ENCODE data around the gene SNX27. TPM values are rescaled to one million over a fixed set of nuclear protein-coding genes. Genes with fewer than 3 reads are reported as not detected.

The SNX27 gene
- total and polyA plus RNA-seq, 5 donors: 13.7 to 36.5 (median 34.9) TPM

DNA sequence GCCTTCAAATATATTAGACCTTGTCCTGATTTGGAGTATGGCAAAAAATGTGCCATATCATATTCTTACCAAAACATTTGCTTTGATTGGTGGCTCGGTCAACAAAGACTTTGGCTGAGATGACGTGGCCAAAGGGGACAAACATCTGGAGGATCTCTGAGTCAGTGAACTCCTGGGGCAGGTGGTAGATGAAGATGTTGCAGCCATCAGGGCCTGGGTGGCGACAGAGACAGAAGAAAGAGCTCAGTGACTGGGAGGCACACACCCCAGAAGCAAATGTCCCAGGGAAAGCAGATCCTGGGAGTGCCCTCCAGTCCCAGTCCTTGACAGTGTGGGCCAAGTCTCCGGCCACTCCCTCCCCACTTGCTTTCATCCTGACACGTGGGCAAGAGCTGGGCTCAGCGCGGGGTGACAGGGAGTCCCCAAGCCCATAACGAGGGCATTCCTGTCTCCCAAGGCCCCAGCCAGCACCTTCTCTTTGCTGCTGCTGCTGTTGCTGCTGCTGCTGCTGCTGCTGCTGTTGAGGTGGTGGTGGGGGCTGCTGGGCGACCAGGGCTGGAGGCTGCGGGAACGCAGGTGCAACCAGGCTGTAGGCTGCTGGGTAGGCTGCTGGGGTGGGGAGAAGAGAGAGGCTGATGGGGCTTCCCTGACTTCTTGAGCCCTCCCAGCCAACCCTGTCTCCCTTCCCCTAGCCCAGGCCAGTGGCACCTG is 94.1 kb downstream of the SNX27 start:
- H3K4me1 ChIP-seq (ENCODE audit: control insufficient read depth, insufficient read depth, low read length): no peaks in the 10 kb centered on the region
- no peaks in the 10 kb centered on the region for H3K9me3 ChIP-seq (ENCODE audit: control insufficient read depth, low read length)
- H3K27ac ChIP-seq (ENCODE audit: low read length): no peak overlapping the region
- no peak for ATAC-seq
- no peaks in the 10 kb centered on the region for H3K27me3 ChIP-seq (ENCODE audit: control insufficient read depth, insufficient read depth)
- WGBS: 70% methylated on average over 11 of the region's 11 CpGs
- DNase-seq: no peak
- intact Hi-C loops (cut with DNase I): no loop called here
- no peak overlapping the region for H3K4me3 ChIP-seq (ENCODE audit: low read length)

DNA sequence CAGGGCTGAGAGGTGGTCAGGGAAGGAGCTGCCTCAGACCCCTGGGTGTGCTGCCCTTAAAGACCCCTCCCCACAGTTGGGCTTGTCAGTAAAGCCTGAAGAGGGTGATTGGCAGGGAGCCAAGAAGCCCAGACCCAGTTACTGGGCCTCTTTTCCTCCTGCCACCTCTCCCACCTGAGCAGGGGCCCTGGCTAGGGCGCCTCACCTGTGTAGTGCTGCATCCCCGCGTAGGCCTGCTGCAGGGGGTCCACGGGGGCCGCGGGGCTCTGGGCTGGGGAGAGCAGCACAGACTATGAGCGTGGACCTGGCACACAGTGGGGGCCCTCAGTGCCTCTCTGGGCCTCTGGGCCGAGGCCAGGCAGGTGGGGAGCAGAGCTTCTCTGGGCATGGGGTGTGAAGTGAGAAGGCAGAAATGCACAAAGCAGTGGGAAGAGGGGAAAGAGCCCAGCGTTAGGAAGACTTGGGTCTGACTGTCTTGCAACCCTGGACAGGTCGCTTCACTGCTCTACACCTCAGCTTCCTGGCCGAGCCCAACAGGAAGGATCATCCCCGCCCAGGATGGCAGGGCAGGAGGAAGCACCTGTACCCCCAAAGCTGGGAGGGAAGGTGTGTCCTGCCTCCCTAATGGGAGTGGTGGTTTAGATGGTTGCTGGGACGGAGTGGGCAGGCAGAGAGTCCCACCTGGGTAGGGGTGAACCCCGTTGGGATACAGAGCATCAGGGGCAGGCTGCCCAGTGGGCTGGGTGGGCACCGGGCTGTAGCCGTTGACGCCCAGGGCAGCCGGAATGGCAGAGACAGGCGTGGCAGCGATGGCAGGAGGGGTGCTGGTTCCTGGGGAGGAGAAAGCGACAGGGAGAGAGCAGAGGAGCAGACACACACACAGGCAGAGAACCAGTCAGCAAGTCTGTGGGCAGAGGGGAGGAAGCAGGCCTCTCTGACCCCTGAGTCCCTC is 94.9 kb downstream of the SNX27 start:
- no peaks in the 10 kb centered on the region for H3K4me1 ChIP-seq (ENCODE audit: control insufficient read depth, insufficient read depth, low read length)
- WGBS: 78% methylated on average over 21 of the region's 21 CpGs
- no peak overlapping the region for H3K4me3 ChIP-seq (ENCODE audit: low read length)
- DNase-seq: no peak
- H3K27ac ChIP-seq (ENCODE audit: low read length): no peak overlapping the region
- ATAC-seq: no peak
- no peaks in the 10 kb centered on the region for H3K27me3 ChIP-seq (ENCODE audit: control insufficient read depth, insufficient read depth)
- intact Hi-C loops (cut with DNase I): no loop called here
- H3K9me3 ChIP-seq (ENCODE audit: control insufficient read depth, low read length): no peaks in the 10 kb centered on the region

DNA sequence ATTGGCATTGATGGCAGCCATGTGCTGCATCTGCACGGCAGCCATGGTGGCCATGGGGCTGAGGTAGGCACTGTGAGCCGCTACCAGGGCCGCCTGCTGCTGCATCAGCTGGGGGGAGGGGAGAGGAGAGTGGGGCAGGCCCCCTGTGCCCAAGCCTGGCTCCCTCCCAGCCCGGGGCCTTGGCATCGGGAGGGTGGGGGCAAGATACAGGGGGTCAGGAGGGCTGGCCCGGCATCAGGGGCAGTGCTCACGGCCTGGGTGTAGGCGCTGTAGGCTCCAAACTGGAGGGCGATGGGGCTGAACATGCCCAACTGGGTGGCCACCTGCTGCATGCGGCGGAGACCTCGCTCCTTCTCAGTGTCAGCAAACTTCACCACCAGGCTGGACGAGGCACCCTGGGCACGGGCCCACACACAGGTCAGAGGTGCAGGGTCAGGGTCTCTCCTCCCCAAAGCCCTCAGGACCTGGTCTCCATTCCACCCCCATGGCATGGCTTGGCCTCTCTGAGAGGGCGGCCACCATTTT is 95.8 kb downstream of the SNX27 start:
- intact Hi-C loops (cut with DNase I): no loop called here
- DNase-seq (no peak), ATAC-seq (no peak)
- Histone ChIP-seq H3K4me3 (ENCODE audit: low read length) (no peak overlapping the region), H3K9me3 (ENCODE audit: control insufficient read depth, low read length) (no peaks in the 10 kb centered on the region), H3K27me3 (ENCODE audit: control insufficient read depth, insufficient read depth) (no peaks in the 10 kb centered on the region), H3K4me1 (ENCODE audit: control insufficient read depth, insufficient read depth, low read length) (no peaks in the 10 kb centered on the region), H3K27ac (ENCODE audit: low read length) (no peak overlapping the region)
- WGBS: 87% methylated on average over 15 of the region's 15 CpGs

DNA sequence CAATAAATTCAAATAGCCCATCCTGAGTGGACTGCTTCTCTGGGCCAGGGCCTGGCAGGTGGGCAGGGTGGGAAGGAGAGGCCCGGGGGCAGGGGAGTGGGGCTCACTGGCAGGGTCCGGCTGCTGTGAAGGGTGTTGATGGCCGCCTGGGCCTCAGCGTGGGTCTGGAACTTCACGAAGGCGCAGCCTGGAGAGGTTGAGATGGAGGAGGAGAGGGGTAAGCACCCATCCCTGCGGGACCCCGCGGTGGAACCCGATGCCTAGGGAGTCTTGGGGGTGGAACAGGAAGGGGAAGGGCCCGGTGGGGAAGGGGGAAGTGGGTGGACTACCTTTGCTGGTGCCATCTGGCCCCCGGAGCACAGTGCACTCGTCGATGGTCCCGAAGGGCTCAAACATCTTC is 97.0 kb downstream of the SNX27 start:
- WGBS: 72% methylated on average over 15 of the region's 15 CpGs
- Histone ChIP-seq H3K27me3 (ENCODE audit: control insufficient read depth, insufficient read depth) (no peaks in the 10 kb centered on the region), H3K4me1 (ENCODE audit: control insufficient read depth, insufficient read depth, low read length) (no peaks in the 10 kb centered on the region), H3K27ac (ENCODE audit: low read length) (no peak overlapping the region), H3K9me3 (ENCODE audit: control insufficient read depth, low read length) (no peaks in the 10 kb centered on the region), H3K4me3 (ENCODE audit: low read length) (no peak overlapping the region)
- ATAC-seq (no peak), DNase-seq (no peak)
- intact Hi-C loops (cut with DNase I): no loop called here

DNA sequence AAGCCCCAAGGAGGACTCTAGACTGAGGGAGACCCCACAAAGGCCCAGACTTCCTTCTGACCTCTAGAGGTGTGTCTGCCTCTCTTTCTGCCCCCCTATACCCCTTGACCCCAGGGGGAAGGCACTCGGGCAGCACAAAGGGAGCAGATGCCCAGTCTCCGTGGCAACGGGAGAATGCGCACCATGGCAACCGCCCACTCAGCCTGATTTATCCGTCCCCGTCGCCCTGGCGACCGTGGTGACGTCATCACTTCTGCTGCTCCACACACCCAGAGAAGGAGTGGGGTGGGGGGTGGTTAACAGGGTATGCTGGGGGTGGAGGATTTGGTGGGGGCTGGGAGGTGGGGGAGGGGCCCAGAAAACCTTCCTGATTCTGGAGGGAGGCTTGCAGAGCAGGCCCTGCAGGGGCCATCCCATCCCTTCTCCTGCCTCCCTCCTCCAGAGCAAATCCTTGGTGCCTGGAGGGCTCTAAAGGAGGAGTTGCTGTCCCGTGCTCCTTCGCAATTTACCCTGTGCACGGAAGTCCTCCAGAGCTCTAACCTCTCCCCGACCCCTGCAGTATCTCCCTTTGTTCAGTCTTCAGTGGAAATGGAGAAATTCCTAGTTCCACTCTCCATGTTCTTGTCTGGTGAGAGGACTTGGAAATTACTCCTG is 98.5 kb downstream of the SNX27 start:
- DNase-seq: peak in 2 of 3 donors; percentile 49 to 64
- no peak overlapping the region for H3K27ac ChIP-seq (ENCODE audit: low read length)
- H3K4me3 ChIP-seq (ENCODE audit: low read length): no peak overlapping the region
- 36% methylated on average over 15 of the region's 15 CpGs for WGBS
- H3K9me3 ChIP-seq (ENCODE audit: control insufficient read depth, low read length): no peaks in the 10 kb centered on the region
- intact Hi-C loops (cut with DNase I): no loop called here
- no peaks in the 10 kb centered on the region for H3K27me3 ChIP-seq (ENCODE audit: control insufficient read depth, insufficient read depth)
- no peak for ATAC-seq
- H3K4me1 ChIP-seq (ENCODE audit: control insufficient read depth, insufficient read depth, low read length): no peaks in the 10 kb centered on the region

DNA sequence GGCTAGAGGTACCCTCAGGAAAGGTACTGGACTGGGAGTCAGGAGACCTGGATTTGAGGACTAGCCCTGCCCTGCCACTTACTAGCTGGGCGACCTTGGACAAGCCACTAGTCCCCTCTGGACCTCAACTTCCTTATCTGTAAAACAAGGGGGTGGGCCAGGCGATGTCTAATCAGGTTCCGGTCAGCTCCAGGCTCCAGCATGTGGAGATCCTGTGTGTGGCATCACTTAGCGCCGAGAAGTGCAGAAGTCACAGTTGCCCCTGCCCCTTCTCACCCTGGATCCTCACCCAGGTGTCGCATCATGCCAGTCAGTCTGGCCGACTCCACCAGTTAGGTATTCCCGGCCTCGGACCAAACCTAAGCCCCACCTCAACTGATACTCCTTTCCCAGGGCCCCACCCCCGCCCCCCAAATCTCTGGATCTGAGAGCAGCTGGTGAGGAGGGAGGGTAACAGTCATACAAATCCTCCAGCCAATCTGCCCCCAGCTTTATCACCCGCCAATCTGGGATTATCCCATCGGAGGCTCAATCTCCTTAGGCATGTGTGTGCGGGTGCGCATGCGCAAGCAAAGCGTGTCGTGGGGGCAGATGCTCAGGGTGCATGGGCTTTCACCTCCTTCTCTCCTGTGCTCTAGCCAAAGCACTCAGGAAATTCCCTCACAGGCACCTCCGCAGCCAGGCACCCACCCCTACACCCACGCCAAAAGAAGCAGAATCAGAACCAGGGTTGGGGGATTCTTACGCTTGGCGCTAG is 99.4 kb downstream of the SNX27 start:
- intact Hi-C loops (cut with DNase I): no loop called here
- Histone ChIP-seq H3K4me1 (ENCODE audit: control insufficient read depth, insufficient read depth, low read length) (no peaks in the 10 kb centered on the region), H3K4me3 (ENCODE audit: low read length) (no peak overlapping the region), H3K27ac (ENCODE audit: low read length) (no peak overlapping the region), H3K27me3 (ENCODE audit: control insufficient read depth, insufficient read depth) (no peaks in the 10 kb centered on the region), H3K9me3 (ENCODE audit: control insufficient read depth, low read length) (no peaks in the 10 kb centered on the region)
- no peak for DNase-seq
- 75% methylated on average over 21 of the region's 21 CpGs for WGBS
- ATAC-seq: no peak

DNA sequence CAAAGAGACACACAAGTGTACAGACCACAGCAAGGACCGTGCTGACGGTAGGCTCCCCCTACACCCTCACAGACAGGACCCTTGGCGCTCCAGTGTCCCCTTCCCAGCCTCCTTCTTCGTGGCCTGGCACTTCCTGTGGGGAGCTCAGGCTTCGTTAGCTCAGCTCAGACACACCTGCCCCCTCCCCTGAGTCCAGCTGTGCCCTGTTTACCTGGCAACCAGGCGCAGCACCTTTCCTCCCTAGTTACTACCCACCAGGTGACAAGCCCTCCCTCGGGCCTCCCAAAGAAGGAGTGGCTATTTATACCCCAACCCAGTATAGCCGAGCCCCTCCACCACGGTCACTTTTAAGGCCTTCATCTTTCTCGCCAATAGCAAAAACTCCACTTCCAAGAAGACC is 100.1 kb downstream of the SNX27 start:
- intact Hi-C loops (cut with DNase I): no loop called here
- Histone ChIP-seq H3K27me3 (ENCODE audit: control insufficient read depth, insufficient read depth) (no peaks in the 10 kb centered on the region), H3K27ac (ENCODE audit: low read length) (no peak overlapping the region), H3K4me1 (ENCODE audit: control insufficient read depth, insufficient read depth, low read length) (no peaks in the 10 kb centered on the region), H3K4me3 (ENCODE audit: low read length) (no peak overlapping the region), H3K9me3 (ENCODE audit: control insufficient read depth, low read length) (no peaks in the 10 kb centered on the region)
- 63% methylated on average over 10 of the region's 10 CpGs for WGBS
- no peak for ATAC-seq
- DNase-seq: no peak

DNA sequence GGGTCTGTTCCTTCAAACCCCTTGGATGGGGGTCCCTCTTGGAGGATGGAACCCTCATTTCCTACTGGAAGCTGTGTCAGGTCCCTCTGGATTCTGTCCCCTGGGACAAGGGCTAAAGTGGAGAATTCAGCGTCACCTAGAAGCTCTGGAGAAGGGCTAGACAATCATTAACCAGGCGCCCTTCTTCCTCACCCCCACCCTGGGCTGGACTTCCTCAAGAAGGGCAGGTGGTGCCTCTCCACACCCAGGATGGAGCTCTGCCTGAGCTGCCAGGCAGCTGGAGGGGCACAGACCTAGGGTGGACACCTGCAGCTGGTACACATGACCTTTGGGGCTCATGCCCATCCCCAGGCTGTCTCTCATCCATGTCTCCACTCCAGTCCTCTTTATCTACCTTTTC is 101.2 kb downstream of the SNX27 start:
- intact Hi-C loops (cut with DNase I): no loop called here
- WGBS: 82% methylated on average over 2 of the region's 2 CpGs
- Histone ChIP-seq H3K27me3 (ENCODE audit: control insufficient read depth, insufficient read depth) (no peaks in the 10 kb centered on the region), H3K27ac (ENCODE audit: low read length) (no peak overlapping the region), H3K9me3 (ENCODE audit: control insufficient read depth, low read length) (no peaks in the 10 kb centered on the region), H3K4me1 (ENCODE audit: control insufficient read depth, insufficient read depth, low read length) (no peaks in the 10 kb centered on the region), H3K4me3 (ENCODE audit: low read length) (no peak overlapping the region)
- no peak for DNase-seq
- no peak for ATAC-seq

DNA sequence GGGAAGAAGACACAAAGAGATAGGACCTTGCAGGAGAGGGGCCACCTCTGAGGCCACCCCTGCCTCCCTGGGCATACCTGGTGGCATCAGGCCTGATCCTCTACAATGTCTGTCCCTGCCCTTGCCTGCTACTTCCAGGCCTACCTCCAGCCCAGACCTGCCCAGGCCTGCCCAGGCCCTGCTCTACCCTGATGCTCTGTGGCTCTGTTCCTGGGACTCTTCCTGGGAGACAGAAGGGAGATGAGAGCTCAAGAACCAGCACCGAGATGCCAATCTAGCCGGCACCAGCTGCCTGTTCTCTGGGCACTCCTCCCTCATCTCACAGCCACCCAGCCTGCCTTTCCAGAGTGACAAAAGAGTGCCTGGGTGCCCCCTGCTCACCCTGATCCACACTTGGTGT is 102.0 kb downstream of the SNX27 start:
- Histone ChIP-seq H3K4me1 (ENCODE audit: control insufficient read depth, insufficient read depth, low read length) (no peaks in the 10 kb centered on the region), H3K4me3 (ENCODE audit: low read length) (no peak overlapping the region), H3K9me3 (ENCODE audit: control insufficient read depth, low read length) (no peaks in the 10 kb centered on the region), H3K27me3 (ENCODE audit: control insufficient read depth, insufficient read depth) (no peaks in the 10 kb centered on the region), H3K27ac (ENCODE audit: low read length) (no peak overlapping the region)
- DNase-seq (no peak), ATAC-seq (no peak)
- intact Hi-C loops (cut with DNase I): no loop called here
- 87% methylated on average over 2 of the region's 2 CpGs for WGBS

DNA sequence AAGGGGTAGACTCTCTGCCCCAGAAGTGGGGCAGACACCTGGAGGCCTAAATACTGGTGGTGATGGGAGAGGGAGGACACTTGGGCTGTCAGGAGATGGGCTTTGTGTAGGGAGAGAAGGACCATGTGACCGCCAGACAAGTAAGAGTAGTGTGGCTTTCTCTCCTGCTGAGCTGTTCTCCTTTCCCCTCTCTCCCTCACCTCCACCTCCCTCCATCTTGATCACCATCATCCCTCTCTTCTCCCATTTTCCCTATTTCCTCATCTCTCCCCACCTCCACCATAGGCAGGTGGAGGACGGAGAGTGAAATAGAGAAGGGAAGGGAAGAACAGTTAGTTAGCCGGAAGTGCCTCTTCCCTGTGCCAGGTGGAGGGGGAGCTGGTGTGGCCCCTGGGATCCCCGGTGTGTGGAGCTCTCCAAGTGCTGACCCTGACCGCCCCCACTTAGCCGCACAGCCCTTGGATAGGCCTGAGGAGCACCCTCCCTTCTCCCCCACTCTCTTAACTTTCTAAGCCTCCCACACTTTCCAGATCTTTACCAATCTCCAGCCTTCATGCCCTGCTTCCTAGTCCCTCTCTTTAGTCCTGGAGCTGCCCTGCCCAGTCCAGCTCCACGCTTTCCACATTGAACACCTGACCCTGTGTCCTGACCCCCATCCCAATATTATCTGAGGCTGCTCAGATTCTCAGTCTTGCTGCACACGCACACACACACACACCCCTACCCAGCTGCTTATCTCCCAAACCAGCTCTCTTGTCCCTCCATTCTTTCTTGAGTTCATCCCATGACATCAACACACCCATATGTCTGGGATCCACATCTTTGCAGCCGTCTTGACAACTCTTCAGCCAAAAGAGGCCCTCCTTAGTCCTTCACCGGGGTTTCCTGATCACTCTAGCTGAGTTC is 103.2 kb downstream of the SNX27 start:
- no peak for DNase-seq
- no peaks in the 10 kb centered on the region for H3K9me3 ChIP-seq (ENCODE audit: control insufficient read depth, low read length)
- H3K4me3 ChIP-seq (ENCODE audit: low read length): no peak overlapping the region
- intact Hi-C loops (cut with DNase I): no loop called here
- no peak overlapping the region for H3K27ac ChIP-seq (ENCODE audit: low read length)
- no peaks in the 10 kb centered on the region for H3K4me1 ChIP-seq (ENCODE audit: control insufficient read depth, insufficient read depth, low read length)
- WGBS: 68% methylated on average over 10 of the region's 10 CpGs
- no peak for ATAC-seq
- no peaks in the 10 kb centered on the region for H3K27me3 ChIP-seq (ENCODE audit: control insufficient read depth, insufficient read depth)
